Nephron progenitor cell (in vitro differentiated cells): ENCODE results near the gene XPNPEP1.
A peak's percentile ranks its signal among the peaks of the same experiment; 100 is the strongest.

Experiments used
- DNase-seq: peaks from one replicate; pipeline ENCODE4 v3.0.0; 2021
- H3K27ac Mint-ChIP-seq: 2 replicates; pipeline ENCODE4 v1.8.0; 2021; ENCODE audit warnings: mild to moderate bottlenecking, moderate library complexity, mixed read lengths
- H3K27me3 Mint-ChIP-seq: 2 replicates; pipeline ENCODE4 v1.8.0; 2021; ENCODE audit warnings: mild to moderate bottlenecking, low read depth, mixed read lengths; ENCODE audit not compliant: poor library complexity
- H3K36me3 Mint-ChIP-seq: 2 replicates; pipeline ENCODE4 v1.8.0; 2021; ENCODE audit warnings: low read depth, mixed read lengths
- H3K4me1 Mint-ChIP-seq: 2 replicates; pipeline ENCODE4 v1.8.0; 2021; ENCODE audit warnings: mixed read lengths
- H3K4me3 Mint-ChIP-seq: 2 replicates; pipeline ENCODE4 v1.8.0; 2021; ENCODE audit warnings: mild to moderate bottlenecking, moderate library complexity, mixed read lengths
- H3K9me3 Mint-ChIP-seq: 2 replicates; pipeline ENCODE4 v1.8.0; 2021; ENCODE audit warnings: mild to moderate bottlenecking, moderate library complexity, mixed read lengths
- CTCF ChIP-seq: fragments of 200-600 bp; sonication (generic); IDR thresholded peaks from 2 replicates; pipeline ENCODE4 v1.5.0; 2021; ENCODE audit warnings: antibody characterized with exemption

The XPNPEP1 gene

GRCh38 chr10:109922976-109923921 is at the start of gene XPNPEP1:
XPNPEP1 (minus strand) TSS chr10:109923511; CDS start chr10:109923433, 78 bp downstream.
- Mint-ChIP-seq H3K4me1 (peaks cover 34% of the 10 kb centered on the region), H3K27me3 (peaks cover 7% of the 10 kb centered on the region), H3K36me3 (peaks cover 25% of the 10 kb centered on the region), H3K4me3 (peak within 1 kb of the TSS; percentile 88), H3K9me3 (peaks cover under 1% of the 10 kb centered on the region), H3K27ac (peak within 1 kb of the TSS; percentile 75)
- peak; percentile 90 for DNase-seq
- TF ChIP-seq CTCF = no peak

GRCh38 chr10:109972372-109973001 is 49.2 kb upstream of the XPNPEP1 start:
- H3K27me3 Mint-ChIP-seq = no peaks in the 10 kb centered on the region
- H3K4me1 Mint-ChIP-seq = peaks cover 47% of the 10 kb centered on the region
- no peak overlapping the region for H3K27ac Mint-ChIP-seq
- TF ChIP-seq CTCF = no peak
- no peak overlapping the region for H3K4me3 Mint-ChIP-seq
- H3K36me3 Mint-ChIP-seq = no peaks in the 10 kb centered on the region
- DNase-seq = no peak
- no peaks in the 10 kb centered on the region for H3K9me3 Mint-ChIP-seq

GRCh38 chr10:109971634-109972033 is 48.3 kb upstream of the XPNPEP1 start:
- Mint-ChIP-seq H3K4me1 (peaks cover 47% of the 10 kb centered on the region), H3K9me3 (no peaks in the 10 kb centered on the region), H3K27me3 (no peaks in the 10 kb centered on the region), H3K4me3 (no peak overlapping the region), H3K27ac (no peak overlapping the region), H3K36me3 (no peaks in the 10 kb centered on the region)
- TF ChIP-seq CTCF = no peak
- DNase-seq = no peak

GRCh38 chr10:109969760-109970346 is 46.5 kb upstream of the XPNPEP1 start:
- Mint-ChIP-seq H3K4me3 (no peak overlapping the region), H3K9me3 (no peaks in the 10 kb centered on the region), H3K36me3 (no peaks in the 10 kb centered on the region), H3K4me1 (peaks cover 44% of the 10 kb centered on the region), H3K27me3 (no peaks in the 10 kb centered on the region), H3K27ac (peak overlapping the region; percentile 77)
- TF ChIP-seq CTCF = no peak
- DNase-seq = no peak

GRCh38 chr10:109968953-109969759 is 45.8 kb upstream of the XPNPEP1 start:
- DNase-seq = no peak

More at GRCh38 chr10:109968953-109969759, 45.8 kb upstream of the XPNPEP1 start:
- Mint-ChIP-seq H3K36me3 (no peaks in the 10 kb centered on the region), H3K9me3 (no peaks in the 10 kb centered on the region), H3K4me1 (peaks cover 46% of the 10 kb centered on the region), H3K4me3 (no peak overlapping the region), H3K27me3 (no peaks in the 10 kb centered on the region), H3K27ac (peak overlapping the region; percentile 82)
- no peak for TF ChIP-seq CTCF
